H54 (cell line): Measurements from ENCODE around the gene LANCL1.

Experiments used
- DNase-seq: peaks from one replicate; pipeline ENCODE4 v3.0.0; 2011; ENCODE audit warnings: low spot score, mixed read lengths; ENCODE audit not compliant: insufficient read length
- FAIRE-seq: peaks from 3 replicates; lab custom pipeline; 2011; peaks lifted over from hg19 to GRCh38; lab: Jason Lieb, UNC
- POLR2A ChIP-seq: IDR thresholded peaks from 2 replicates; pipeline ENCODE4 v1.6.1; 2011; ENCODE audit warnings: low read depth, mild to moderate bottlenecking, low read length

Gene LANCL1

DNA sequence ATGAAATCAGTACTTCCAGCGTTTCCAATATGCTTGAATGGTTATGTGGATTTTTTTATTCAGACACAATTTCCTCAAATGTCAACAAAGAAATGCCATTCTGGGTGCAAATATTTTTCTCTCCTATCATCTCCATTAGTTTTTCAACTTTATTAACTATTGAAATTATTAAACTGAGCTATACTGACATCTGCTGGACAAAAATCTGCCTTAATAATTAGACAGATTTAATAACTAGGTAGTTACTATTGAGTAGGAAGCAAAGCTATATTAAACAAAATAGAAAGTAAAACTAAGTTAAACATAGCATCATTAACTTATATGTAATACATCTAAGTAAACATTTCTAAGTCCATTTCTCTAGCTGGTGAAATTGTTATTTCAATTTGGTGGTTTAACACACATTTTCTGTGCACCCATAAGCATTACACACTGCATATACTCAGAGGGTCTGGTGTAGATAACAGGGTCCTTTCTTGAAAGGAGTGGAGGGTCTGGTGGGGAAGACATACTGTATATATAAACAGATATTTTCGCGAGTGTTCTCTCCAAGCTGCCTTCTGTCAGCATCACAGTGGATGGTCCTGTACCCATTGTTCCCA lies 77.0 kb downstream of the LANCL1 start:
- DNase-seq (no peak), FAIRE-seq (no peak)
- no peak for TF ChIP-seq POLR2A

DNA sequence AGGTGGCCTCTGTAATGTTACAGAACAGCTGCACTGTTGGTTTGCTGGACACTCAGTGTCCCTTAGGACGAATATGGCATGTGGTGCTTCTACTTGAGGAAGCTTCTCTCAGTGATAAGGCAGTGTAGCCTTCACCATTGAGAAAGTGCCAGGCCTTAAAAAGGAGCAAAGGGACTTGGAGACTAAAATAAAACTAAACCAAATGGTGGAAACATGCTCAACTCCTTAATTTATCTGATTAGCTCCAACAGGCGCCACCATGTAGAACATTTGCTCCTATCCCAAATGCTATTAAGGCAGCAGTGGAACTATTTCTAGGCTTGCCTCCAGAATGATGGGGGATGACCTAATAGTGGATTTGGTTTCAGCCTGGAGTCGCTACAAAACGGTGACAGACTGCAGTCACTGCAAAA lies 84.1 kb downstream of the LANCL1 start:
- DNase-seq (no peak), FAIRE-seq (no peak)
- TF ChIP-seq POLR2A, result no peak

GRCh38 chr2:210389856-210390255 lies 86.7 kb downstream of the LANCL1 start:
- DNase-seq (no peak), FAIRE-seq (no peak)
- no peak for TF ChIP-seq POLR2A

DNA sequence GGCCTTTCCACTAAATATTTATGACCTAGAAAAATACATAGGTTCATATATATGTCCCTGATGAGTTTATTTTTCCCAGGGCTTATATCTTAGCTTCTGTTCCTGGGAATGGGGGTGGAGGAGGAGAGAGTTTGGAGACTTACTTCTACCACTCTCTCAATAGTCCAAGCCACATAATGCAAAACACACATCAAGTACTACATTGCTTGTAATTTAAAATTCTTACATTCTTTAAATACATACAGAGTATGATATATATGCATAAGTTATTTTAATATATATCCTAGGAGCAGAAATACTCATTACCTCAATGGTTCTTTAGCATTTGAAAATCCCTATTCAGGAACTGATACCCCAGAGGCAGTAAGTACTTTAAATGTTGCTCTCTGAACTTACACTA lies 88.4 kb downstream of the LANCL1 start:
- FAIRE-seq (no peak), DNase-seq (no peak)
- no peak for TF ChIP-seq POLR2A

- no peak for TF ChIP-seq POLR2A
- FAIRE-seq (no peak), DNase-seq (no peak)
Measured at GRCh38 chr2:210387074-210387473, 89.5 kb downstream of the LANCL1 start.
